ENCODE measurements around the gene ROCK2. TPM values are rescaled to one million over a fixed set of nuclear protein-coding genes. Genes with fewer than 3 reads are reported as not detected.

The ROCK2 gene
- total and polyA plus RNA-seq, 4 donors = 5.3 to 31.0 (median 12.2) TPM

DNA sequence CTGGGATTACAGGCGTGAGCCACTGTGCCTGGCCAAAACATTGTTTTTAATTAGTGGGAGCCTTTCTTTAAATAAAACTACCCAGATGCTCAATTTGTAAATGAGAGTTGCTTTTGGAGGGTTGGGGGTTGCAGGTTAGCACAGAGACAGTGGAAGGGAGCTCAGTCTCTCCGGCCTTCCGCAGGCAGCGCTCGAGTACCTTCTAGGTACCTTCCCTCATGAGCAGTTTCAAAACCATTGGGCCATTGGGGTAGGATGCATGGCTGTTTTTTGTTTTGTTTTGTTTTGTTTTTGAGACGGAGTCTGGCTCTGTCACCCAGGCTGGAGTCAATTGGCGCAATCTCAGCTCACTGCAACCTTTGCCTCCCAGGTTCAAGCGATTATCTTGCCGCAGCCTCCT, 170.2 kb downstream of the ROCK2 start (continued):
- no peak for TF ChIP-seq EGR1 (IDR thresholded peaks at IDR 0.05; ENCODE audit: low read depth in 2 of 2)
- TF ChIP-seq RXRA (IDR thresholded peaks at IDR 0.05) = no peak
- no peak for TF ChIP-seq RAD21 (IDR thresholded peaks at IDR 0.05)
- no peak for TF ChIP-seq JUND (IDR thresholded peaks at IDR 0.05)
- no peak for TF ChIP-seq FOXA2 (IDR thresholded peaks at IDR 0.05)
- TF ChIP-seq, protein P1, sequence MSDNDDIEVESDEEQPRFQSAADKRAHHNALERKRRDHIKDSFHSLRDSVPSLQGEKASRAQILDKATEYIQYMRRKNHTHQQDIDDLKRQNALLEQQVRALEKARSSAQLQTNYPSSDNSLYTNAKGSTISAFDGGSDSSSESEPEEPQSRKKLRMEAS (IDR thresholded peaks at IDR 0.05) = no peak
- TF ChIP-seq, protein P2, sequence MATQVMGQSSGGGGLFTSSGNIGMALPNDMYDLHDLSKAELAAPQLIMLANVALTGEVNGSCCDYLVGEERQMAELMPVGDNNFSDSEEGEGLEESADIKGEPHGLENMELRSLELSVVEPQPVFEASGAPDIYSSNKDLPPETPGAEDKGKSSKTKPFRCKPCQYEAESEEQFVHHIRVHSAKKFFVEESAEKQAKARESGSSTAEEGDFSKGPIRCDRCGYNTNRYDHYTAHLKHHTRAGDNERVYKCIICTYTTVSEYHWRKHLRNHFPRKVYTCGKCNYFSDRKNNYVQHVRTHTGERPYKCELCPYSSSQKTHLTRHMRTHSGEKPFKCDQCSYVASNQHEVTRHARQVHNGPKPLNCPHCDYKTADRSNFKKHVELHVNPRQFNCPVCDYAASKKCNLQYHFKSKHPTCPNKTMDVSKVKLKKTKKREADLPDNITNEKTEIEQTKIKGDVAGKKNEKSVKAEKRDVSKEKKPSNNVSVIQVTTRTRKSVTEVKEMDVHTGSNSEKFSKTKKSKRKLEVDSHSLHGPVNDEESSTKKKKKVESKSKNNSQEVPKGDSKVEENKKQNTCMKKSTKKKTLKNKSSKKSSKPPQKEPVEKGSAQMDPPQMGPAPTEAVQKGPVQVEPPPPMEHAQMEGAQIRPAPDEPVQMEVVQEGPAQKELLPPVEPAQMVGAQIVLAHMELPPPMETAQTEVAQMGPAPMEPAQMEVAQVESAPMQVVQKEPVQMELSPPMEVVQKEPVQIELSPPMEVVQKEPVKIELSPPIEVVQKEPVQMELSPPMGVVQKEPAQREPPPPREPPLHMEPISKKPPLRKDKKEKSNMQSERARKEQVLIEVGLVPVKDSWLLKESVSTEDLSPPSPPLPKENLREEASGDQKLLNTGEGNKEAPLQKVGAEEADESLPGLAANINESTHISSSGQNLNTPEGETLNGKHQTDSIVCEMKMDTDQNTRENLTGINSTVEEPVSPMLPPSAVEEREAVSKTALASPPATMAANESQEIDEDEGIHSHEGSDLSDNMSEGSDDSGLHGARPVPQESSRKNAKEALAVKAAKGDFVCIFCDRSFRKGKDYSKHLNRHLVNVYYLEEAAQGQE (IDR thresholded peaks at IDR 0.05) = no peak
- TF ChIP-seq HNF4A (conservative IDR thresholded peaks at IDR 0.05) = no peak

DNA sequence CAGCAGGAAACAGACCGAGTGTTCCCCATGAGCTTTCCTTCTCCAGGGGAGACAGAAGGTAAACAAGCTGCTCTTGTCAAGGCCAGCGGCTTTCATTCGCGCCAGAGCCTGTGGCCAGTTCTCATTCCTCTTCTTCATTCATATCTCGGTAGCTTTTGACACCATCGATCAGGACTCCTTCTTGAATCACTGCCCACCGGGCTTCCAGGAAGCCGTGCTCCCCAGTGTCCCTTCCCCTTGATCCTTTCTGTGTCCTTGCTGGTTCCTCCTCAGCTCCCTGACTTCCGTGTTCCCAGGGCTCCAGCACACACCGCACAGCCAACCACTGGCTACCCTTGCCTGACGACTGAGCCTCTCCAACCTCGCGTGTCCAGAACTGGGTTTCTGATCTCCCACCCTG, 175.1 kb downstream of the ROCK2 start:
- Histone ChIP-seq H3K27ac (ENCODE audit: low read depth in 1 of 2, low read length in 2 of 2) (no peak overlapping the region), H3K9ac (ENCODE audit: low read depth in 1 of 2, low read length in 2 of 2) (no peak overlapping the region), H3K4me3 (ENCODE audit: low read depth in 1 of 3, low read length in 3 of 3) (no peak overlapping the region), H3K4me1 (ENCODE audit: control insufficient read depth in 4 of 4, insufficient read depth in 4 of 4, low read length in 3 of 4) (no peaks in the 10 kb centered on the region), H3K9me3 (ENCODE audit: control insufficient read depth in 4 of 4, low read length in 3 of 4) (no peaks in the 10 kb centered on the region), H3K36me3 (ENCODE audit: control insufficient read depth in 4 of 4, insufficient read depth in 3 of 4, low read depth in 1 of 4, low read length in 3 of 4) (peaks cover 0 to 2% (median 0%) of the 10 kb centered on the region in 4 donors), H3K27me3 (ENCODE audit: control insufficient read depth in 4 of 4, insufficient read depth in 4 of 4, low read length in 3 of 4) (no peaks in the 10 kb centered on the region)
- DNase-seq (ENCODE audit: low spot score) = no peak
- TF ChIP-seq FOXA1 (IDR thresholded peaks at IDR 0.05) (no peak), RAD21 (IDR thresholded peaks at IDR 0.05) (no peak), NR2F2 (IDR thresholded peaks at IDR 0.05) (no peak), HNF4G (IDR thresholded peaks at IDR 0.05) (no peak), JUND (IDR thresholded peaks at IDR 0.05) (no peak), FOXA2 (IDR thresholded peaks at IDR 0.05) (no peak), EGR1 (IDR thresholded peaks at IDR 0.05; ENCODE audit: low read depth in 2 of 2) (no peak), GABPA (IDR thresholded peaks at IDR 0.05 in 1 of 2, conservative IDR thresholded peaks at IDR 0.05 in 1 of 2) (no peak), YY1 (IDR thresholded peaks at IDR 0.05) (no peak), HNF4A (conservative IDR thresholded peaks at IDR 0.05) (no peak), TAF1 (conservative IDR thresholded peaks at IDR 0.05) (no peak), RXRA (IDR thresholded peaks at IDR 0.05) (no peak), SP1 (IDR thresholded peaks at IDR 0.05) (no peak)
- TF ChIP-seq, protein P3, sequence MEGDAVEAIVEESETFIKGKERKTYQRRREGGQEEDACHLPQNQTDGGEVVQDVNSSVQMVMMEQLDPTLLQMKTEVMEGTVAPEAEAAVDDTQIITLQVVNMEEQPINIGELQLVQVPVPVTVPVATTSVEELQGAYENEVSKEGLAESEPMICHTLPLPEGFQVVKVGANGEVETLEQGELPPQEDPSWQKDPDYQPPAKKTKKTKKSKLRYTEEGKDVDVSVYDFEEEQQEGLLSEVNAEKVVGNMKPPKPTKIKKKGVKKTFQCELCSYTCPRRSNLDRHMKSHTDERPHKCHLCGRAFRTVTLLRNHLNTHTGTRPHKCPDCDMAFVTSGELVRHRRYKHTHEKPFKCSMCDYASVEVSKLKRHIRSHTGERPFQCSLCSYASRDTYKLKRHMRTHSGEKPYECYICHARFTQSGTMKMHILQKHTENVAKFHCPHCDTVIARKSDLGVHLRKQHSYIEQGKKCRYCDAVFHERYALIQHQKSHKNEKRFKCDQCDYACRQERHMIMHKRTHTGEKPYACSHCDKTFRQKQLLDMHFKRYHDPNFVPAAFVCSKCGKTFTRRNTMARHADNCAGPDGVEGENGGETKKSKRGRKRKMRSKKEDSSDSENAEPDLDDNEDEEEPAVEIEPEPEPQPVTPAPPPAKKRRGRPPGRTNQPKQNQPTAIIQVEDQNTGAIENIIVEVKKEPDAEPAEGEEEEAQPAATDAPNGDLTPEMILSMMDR (IDR thresholded peaks at IDR 0.05; ENCODE audit: low read depth, low read length, missing input control) = no peak
- TF ChIP-seq, protein P4, sequence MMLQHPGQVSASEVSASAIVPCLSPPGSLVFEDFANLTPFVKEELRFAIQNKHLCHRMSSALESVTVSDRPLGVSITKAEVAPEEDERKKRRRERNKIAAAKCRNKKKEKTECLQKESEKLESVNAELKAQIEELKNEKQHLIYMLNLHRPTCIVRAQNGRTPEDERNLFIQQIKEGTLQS (IDR thresholded peaks at IDR 0.05) = no peak
- TF ChIP-seq, protein P2 (IDR thresholded peaks at IDR 0.05) = no peak
- TF ChIP-seq, protein P1 (IDR thresholded peaks at IDR 0.05) = no peak
- TF ChIP-seq, protein P5, sequence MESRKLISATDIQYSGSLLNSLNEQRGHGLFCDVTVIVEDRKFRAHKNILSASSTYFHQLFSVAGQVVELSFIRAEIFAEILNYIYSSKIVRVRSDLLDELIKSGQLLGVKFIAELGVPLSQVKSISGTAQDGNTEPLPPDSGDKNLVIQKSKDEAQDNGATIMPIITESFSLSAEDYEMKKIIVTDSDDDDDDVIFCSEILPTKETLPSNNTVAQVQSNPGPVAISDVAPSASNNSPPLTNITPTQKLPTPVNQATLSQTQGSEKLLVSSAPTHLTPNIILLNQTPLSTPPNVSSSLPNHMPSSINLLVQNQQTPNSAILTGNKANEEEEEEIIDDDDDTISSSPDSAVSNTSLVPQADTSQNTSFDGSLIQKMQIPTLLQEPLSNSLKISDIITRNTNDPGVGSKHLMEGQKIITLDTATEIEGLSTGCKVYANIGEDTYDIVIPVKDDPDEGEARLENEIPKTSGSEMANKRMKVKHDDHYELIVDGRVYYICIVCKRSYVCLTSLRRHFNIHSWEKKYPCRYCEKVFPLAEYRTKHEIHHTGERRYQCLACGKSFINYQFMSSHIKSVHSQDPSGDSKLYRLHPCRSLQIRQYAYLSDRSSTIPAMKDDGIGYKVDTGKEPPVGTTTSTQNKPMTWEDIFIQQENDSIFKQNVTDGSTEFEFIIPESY (IDR thresholded peaks at IDR 0.05) = no peak
- 69% methylated on average over 13 of the region's 13 CpGs for WGBS
